ENCODE results near the gene AP2A2.

GRCh38 chr11:972523-973211 is 47.0 kb downstream of the AP2A2 start:
- TF ChIP-seq CTCF (conservative IDR thresholded peaks at IDR 0.05; ENCODE audit: low read length) (no peak), EZH2phosphoT487 (IDR thresholded peaks at IDR 0.05; ENCODE audit: borderline replicate concordance, low read depth, low read length) (no peak)

Data from OCI-LY7 (cell line).